Left lung (tissue), 10 donors: ENCODE measurements around the gene PLA2G2A. TPM values are rescaled to one million over a fixed set of nuclear protein-coding genes. Genes with fewer than 3 reads are reported as not detected.

Source experiments
- ATAC-seq: fragments of 200-7000 bp; cut with Tn5 transposase; one replicate; pipeline ENCODE4 v1.9.1; 2020; ENCODE audit warnings: moderate library complexity
- DNase-seq, 4 donors: peaks; one replicate each; pipeline ENCODE4 v3.0.0-alpha.2; 2013 to 2020
- H3K27ac ChIP-seq, 2 donors: fragments of 200-600 bp; sonication (generic) in 1 of 2; one replicate each; pipeline versions ENCODE4 v1.5.0 to v1.8.0; 2020 to 2021
- H3K27me3 ChIP-seq, 2 donors: fragments of 200-600 bp; sonication (generic) in 1 of 2; one replicate each; pipeline versions ENCODE4 v1.5.0 to v1.8.0; 2020 to 2021
- H3K36me3 ChIP-seq, 2 donors: fragments of 200-600 bp; sonication (generic) in 1 of 2; one replicate each; pipeline versions ENCODE4 v1.5.0 to v1.8.0; 2020 to 2021
- H3K4me1 ChIP-seq, 2 donors: fragments of 200-600 bp; one replicate each; pipeline ENCODE4 v1.8.0; 2021
- H3K4me3 ChIP-seq, 2 donors: fragments of 200-600 bp; sonication (generic) in 1 of 2; one replicate each; pipeline versions ENCODE4 v1.5.0 to v1.8.0; 2020 to 2021; ENCODE audit warnings: mild to moderate bottlenecking in 1 of 2
- H3K9me3 ChIP-seq, 2 donors: fragments of 200-600 bp; sonication (generic) in 1 of 2; one replicate each; pipeline versions ENCODE4 v1.5.0 to v1.8.0; 2020 to 2021
- intact Hi-C, 2 donors: fragments of 100-400 bp; cut with DNase I; formaldehyde crosslinking; loops; one replicate each; pipeline versions ENCODE4 v1.11.2 to v1.14.2; 2022
- polyA plus RNA-seq, 6 donors: library from polyadenylated mRNA; unstranded; fragments of 120-200 nt; gene quantifications; one replicate each; pipeline ENCODE4 v1.2.1, GENCODE V29; 2013; ENCODE audit not compliant: insufficient read length in 6 of 6
- total RNA-seq, 2 donors: library from RNA; stranded (reverse); fragmentation: NEBNext Ultra II Directional; extraction: Animal tissue kit (Norgen Biotek cat#: 25700); gene quantifications; one replicate each; pipeline ENCODE4 v1.2.1, GENCODE V29; 2021
- TF ChIP-seq, protein P1 (sequence below), 2 donors: fragments of 200-600 bp; sonication (generic) in 1 of 2; IDR thresholded peaks; one replicate each; pipeline versions ENCODE4 v1.5.0 to v1.8.0; 2021; ENCODE audit warnings: antibody characterized with exemption in 2 of 2
- donor health status: DM: no; HTN: yes; CAD: no.
- donor health status: DM: no; HTN: no; CAD: no.

Gene PLA2G2A
- total and polyA plus RNA-seq, 8 donors, result 0.73 to 65.7 (median 1.7) TPM

- TF ChIP-seq, protein P1, sequence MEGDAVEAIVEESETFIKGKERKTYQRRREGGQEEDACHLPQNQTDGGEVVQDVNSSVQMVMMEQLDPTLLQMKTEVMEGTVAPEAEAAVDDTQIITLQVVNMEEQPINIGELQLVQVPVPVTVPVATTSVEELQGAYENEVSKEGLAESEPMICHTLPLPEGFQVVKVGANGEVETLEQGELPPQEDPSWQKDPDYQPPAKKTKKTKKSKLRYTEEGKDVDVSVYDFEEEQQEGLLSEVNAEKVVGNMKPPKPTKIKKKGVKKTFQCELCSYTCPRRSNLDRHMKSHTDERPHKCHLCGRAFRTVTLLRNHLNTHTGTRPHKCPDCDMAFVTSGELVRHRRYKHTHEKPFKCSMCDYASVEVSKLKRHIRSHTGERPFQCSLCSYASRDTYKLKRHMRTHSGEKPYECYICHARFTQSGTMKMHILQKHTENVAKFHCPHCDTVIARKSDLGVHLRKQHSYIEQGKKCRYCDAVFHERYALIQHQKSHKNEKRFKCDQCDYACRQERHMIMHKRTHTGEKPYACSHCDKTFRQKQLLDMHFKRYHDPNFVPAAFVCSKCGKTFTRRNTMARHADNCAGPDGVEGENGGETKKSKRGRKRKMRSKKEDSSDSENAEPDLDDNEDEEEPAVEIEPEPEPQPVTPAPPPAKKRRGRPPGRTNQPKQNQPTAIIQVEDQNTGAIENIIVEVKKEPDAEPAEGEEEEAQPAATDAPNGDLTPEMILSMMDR (IDR thresholded peaks at IDR 0.05), result no peak
These were observed 5.8 kb downstream of the PLA2G2A start for GRCh38 chr1:19973616-19974015.

DNA sequence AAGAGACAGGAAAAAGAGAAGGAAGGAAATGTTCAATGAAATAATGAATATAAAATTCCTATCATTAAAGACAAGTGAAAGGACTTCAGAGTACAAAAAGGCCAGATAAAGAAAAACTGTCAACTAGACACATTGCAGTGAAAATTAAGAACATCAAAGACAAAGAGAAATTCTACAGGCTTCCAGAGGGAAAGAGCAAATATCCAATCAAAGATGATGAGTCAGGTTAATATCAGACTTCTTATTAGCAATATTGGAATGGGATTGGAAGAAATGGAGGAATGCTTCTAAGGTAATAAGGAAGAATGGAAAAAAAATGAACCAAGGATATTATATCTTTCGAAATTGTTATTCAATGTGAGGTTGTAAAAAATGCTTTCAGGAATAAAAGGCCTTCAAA, 7.8 kb downstream of the PLA2G2A start:
- TF ChIP-seq, protein P1 (IDR thresholded peaks at IDR 0.05), result no peak
- intact Hi-C loops, result no loop called here
- H3K9me3 ChIP-seq, result no peaks in the 10 kb centered on the region

More at GRCh38 chr1:19973616-19974015, 5.8 kb downstream of the PLA2G2A start:
- Histone ChIP-seq H3K4me1 (peaks cover 0 to 4% of the 10 kb centered on the region in 2 donors), H3K36me3 (no peaks in the 10 kb centered on the region), H3K27me3 (peaks cover 0 to 30% of the 10 kb centered on the region in 2 donors), H3K4me3 (no peak overlapping the region), H3K9me3 (no peaks in the 10 kb centered on the region), H3K27ac (no peak overlapping the region)
- no peak for DNase-seq
- intact Hi-C loops, result no loop called here
- no peak for ATAC-seq

GRCh38 chr1:19969898-19970660, 9.3 kb downstream of the PLA2G2A start:
- Histone ChIP-seq H3K9me3 (no peaks in the 10 kb centered on the region), H3K4me1 (peaks cover 0 to 2% of the 10 kb centered on the region in 2 donors), H3K27ac (no peak overlapping the region), H3K4me3 (no peak overlapping the region), H3K27me3 (peaks cover 0 to 30% of the 10 kb centered on the region in 2 donors), H3K36me3 (no peaks in the 10 kb centered on the region)
- DNase-seq (no peak), ATAC-seq (no peak)
- intact Hi-C loops, result no loop called here
- TF ChIP-seq, protein P1 (IDR thresholded peaks at IDR 0.05), result no peak

More for the DNA sequence above, 7.8 kb downstream of the PLA2G2A start:
- Histone ChIP-seq H3K36me3 (no peaks in the 10 kb centered on the region), H3K4me1 (peaks cover 0 to 4% of the 10 kb centered on the region in 2 donors), H3K27me3 (peaks cover 0 to 30% of the 10 kb centered on the region in 2 donors), H3K4me3 (no peak overlapping the region), H3K27ac (no peak overlapping the region)
- DNase-seq (no peak), ATAC-seq (no peak)

- ATAC-seq (no peak), DNase-seq (no peak)
- Histone ChIP-seq H3K9me3 (no peaks in the 10 kb centered on the region), H3K36me3 (no peaks in the 10 kb centered on the region), H3K27ac (no peak overlapping the region), H3K4me1 (no peaks in the 10 kb centered on the region), H3K4me3 (no peak overlapping the region), H3K27me3 (peaks cover 0 to 29% of the 10 kb centered on the region in 2 donors)
- TF ChIP-seq, protein P1 (IDR thresholded peaks at IDR 0.05), result no peak
- intact Hi-C loops, result no loop called here
These were observed 11.6 kb downstream of the PLA2G2A start for GRCh38 chr1:19967808-19968207.

GRCh38 chr1:19964542-19964941, 14.9 kb downstream of the PLA2G2A start:
- Histone ChIP-seq H3K9me3 (no peaks in the 10 kb centered on the region), H3K27ac (no peak overlapping the region), H3K4me1 (no peaks in the 10 kb centered on the region), H3K4me3 (no peak overlapping the region), H3K36me3 (no peaks in the 10 kb centered on the region), H3K27me3 (peaks cover 0 to 30% of the 10 kb centered on the region in 2 donors)
- ATAC-seq (no peak), DNase-seq (no peak)
- intact Hi-C loops, result no loop called here
- TF ChIP-seq, protein P1 (IDR thresholded peaks at IDR 0.05), result no peak
